Activated T-cell treated with anti-CD3 and anti-CD28 coated beads for 48 hours (primary cell): ENCODE results near the gene METRNL.

Source experiments
- DNase-seq: peaks from one replicate; pipeline ENCODE4 v3.0.0-alpha.2; 2020; ENCODE audit warnings: low read depth

METRNL gene

DNA sequence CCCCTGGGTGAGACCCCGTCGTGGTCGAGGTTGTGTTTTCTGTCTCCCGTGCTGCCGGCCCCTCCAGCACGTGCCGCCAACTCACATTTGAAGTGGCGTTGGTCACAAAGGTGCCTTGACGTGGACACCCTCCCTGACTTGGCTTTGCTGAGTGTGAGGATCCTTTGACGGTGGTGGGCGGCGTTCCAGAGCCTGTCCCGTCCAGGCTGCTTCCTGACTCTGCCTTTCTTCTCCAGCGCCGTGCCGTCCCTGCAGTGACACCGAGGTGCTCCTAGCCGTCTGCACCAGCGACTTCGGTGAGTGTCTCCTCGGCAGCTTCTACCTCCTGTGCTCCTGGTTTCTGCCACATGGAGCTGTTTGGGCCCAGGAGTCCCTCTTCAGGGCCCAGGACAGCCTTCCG is 13.5 kb downstream of the METRNL start:
- DNase-seq: no peak

DNA sequence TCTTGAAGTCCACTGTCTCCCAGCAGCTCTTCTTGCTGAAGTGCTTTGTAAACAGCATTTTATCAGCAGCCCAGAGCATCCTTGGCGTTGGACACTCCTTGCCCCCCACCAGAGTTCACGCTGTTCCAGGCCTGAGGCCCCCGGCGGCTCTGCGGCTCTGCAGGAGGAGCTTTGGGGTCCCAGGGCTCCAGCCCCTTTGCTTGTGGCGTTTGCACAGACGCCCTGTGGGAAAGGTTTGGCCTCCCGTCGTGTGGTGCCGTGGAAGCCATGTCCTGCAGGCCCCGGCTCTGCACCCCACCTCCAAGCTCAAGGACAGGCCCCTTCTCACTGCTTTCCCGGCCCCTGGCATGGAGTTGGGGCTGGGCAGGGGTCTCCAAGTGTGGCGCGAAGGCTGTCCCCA is 14.1 kb downstream of the METRNL start:
- DNase-seq: no peak

DNA sequence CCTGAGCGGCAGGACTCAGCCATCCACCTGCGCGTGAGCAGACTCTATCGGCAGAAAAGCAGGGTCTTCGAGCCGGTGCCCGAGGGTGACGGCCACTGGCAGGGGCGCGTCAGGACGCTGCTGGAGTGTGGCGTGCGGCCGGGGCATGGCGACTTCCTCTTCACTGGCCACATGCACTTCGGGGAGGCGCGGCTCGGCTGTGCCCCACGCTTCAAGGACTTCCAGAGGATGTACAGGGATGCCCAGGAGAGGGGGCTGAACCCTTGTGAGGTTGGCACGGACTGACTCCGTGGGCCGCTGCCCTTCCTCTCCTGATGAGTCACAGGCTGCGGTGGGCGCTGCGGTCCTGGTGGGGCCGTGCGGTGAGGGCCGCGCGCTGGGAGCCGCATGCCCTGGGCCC is 14.9 kb downstream of the METRNL start:
- DNase-seq: no peak

GRCh38 chr17:83095016-83095415 is 15.6 kb downstream of the METRNL start:
- DNase-seq: no peak

DNA sequence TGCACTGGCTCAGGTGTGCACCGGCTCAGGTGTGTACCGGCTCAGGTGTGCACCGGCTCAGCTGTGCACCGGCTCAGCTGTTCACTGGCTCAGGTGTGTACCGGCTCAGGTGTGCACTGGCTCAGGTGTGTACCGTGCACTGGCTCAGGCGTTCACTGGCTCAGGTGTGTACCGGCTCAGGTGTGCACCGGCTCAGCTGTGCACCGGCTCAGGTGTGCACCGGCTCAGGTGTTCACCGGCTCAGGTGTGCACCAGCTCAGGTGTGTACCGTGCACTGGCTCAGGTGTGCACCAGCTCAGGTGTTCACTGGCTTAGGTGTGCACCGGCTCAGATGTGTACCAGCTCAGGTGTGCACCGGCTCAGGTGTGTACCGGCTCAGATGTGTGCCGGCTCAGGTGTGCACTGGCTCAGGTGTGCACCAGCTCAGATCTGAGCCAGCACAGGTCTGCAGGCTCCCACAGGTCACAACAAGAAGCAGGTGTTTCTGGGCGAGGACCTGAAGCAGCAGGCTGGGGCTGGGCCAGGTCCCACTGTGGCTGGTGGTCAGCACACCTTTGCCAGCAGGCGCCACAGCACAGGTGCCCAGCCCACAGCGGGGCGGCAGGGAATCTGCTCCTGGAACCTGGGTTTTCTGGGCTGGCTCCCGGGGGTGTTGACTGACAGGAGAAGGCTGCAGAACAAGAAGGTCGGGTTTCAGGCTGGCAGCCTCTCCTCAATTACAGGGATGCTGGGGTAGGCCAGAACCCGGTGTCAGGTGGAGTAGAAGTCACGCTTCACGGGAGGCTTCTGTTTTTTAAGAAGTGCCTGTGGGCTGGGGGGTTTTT is 17.2 kb downstream of the METRNL start:
- DNase-seq: no peak

DNA sequence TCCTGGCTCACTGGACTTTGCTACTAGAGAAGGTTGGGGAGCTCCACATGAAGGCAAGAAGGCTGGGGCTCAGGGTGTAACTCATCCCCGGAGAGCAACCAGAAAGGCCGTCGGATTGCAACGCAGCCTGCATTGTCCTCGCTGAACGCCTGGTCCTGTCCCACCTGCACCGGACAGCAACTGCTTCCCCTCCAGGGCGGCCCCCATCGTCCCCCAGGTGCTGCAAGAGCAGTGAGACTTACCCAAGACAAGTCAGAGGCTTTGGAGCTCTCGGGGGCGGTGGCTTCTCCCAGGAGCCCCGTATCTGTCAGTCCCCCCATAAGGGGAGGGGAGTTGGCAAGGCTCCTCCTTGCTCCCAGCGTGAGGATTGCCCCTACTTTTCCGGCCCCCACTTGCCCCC is 18.4 kb downstream of the METRNL start:
- no peak for DNase-seq

GRCh38 chr17:83098241-83099085 is 19.1 kb downstream of the METRNL start:
- no peak for DNase-seq

DNA sequence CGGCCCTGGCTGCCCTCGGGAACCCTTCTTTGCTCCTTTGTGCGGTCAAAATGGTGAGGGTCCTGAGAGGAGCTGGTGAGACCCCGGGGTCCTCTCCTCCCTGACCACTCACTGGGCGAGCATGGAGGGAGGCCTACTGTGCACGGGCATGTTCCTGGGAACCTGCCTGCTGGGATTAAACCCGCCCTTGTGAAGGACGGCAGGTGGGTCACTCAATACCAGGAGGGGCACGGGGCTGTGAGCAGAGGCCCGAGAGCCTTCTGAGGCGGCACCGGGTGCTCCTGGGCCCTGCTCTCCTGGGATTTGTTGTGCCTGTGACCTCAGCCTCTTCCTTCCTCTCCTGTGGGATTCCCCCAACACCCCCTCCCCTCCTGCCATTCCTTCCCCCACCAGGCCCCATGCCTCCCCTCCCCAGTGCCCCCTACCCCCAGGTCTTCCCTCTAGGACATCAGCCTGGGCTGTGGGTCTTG is 19.7 kb downstream of the METRNL start:
- DNase-seq: no peak

DNA sequence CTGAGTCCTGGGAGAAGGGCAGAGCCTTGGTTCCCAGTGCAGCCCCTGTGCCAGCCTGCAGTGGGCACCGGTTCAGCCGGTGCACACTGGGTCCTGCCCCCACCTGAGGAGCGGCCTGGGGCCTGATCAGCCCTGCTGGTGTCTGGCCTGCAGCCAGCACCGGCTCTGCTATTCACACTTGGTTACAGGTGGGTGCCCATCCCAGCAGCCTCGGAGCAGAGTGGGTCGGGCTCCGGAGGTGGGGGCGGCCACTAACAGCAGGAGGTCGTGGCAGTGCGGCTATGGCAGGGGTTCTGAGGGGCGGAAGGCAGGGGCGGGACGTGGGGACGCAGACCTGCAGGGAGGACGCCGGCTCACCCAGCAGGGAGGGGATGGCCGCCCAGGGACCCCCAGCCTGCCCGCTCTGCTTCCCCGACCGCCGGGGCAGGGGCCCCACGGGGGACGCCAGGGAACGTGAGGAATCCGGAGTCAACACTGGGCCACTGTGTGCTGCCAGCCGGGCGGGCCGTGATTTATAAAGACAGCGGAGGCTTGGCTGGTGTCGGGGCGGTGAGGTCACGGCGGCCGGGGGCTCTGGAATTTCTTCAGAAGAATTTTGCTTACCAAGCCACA is 20.3 kb downstream of the METRNL start:
- no peak for DNase-seq

DNA sequence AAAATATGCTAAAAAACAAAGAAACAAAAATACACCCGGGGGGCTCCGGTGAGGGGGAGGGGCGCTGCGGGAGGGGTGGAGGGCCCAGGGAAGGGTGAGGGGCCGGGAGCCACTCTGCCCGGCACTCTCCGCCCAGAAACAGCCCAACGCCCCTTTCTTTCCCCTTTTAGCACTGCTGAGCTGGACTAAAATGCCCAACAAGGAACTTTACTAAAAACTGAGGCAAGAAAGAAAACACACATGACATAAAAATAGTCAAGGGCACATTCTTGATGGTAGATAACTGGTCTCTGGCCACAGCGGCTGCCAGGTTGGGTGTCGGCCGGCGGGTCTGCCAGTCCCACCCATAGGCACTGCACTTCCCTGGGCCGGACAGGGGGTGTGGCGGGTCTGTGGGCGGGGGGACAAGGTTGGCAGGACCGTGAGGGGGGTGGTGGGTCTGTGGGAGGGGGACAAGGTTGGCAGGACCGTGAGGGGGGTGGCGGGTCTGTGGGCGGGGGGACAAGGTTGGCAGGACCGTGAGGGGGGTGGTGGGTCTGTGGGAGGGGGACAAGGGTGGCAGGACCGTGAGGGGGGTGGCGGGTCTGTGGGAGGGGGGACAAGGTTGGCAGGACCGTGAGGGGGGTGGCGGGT is 20.9 kb downstream of the METRNL start:
- no peak for DNase-seq

DNA sequence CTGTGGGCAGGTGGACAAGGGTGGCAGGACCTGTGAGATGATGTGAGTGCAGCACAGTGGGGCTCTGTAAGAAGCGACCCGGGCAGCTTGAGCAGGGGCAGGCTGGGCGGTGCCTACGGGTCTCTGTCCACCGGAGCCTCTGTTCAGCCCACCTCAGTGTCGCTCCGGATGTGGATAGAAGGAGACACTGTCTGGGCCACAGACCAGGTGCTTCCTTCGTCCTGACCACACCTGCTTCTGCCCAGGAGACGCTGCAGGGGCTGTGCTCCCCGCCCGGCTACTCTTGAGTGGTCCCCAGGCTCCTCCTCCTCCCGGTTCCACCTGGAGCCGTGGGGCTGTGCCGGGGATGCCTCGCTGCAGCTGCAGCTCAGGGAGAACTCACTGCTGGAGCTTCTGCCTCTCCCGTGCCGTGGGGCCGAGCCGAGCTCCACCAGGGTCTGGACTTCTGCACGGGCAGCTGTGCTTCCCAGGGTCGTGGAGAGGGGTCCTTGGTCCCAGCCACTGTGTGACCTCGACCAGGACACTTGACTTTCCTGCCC is 21.5 kb downstream of the METRNL start:
- no peak for DNase-seq

GRCh38 chr17:83101805-83102480 is 22.5 kb downstream of the METRNL start:
- DNase-seq: no peak

- peak; percentile 55 for DNase-seq
These were observed 24.0 kb downstream of the METRNL start for GRCh38 chr17:83103200-83103942.

- DNase-seq: no peak
These were observed 24.5 kb downstream of the METRNL start for GRCh38 chr17:83103943-83104311.

DNA sequence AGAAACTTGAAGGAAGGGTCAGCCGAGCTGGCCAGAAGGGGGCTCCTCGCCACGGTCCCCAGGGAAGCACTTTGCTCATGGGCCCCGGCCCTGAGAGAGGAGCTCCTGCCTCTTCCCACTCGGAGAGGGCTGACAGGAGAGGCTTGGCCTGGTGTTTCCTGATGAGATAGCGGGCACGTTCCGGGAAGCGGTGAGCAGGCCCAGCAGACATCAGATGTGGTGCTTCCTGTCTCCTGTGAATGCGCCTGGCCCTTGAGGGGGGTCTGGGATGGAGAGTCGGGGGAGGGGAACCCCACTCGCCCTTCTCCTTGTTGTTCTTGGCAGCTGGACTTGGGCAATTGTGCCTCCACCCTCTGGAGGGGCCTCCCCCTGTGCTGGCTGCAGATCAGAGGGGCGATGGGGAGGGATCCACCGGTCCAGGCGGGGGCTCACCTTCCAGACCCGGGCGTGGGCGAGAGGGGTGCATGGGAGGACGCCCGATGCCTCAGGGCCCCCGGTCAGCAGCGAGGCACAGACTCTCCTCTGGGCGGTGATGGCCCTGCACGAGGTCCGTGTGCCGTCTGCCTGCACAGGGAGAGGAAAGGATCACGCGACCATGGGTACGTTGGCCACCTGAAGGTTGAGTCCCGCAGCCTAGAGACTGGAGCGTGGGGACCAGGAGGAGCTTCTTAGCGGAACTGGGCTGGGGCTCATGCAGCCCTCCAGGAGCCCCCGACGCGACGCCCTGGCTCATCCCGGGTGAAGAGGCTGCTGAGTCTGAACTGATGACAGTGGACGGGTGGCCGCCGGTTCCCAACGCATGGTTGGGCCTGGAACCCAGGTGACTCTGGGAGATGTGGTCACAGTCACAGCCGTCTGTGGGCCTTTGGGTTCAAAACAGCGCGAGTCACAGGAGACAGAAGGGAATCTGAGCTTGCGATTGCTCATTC is 25.4 kb downstream of the METRNL start:
- no peak for DNase-seq

GRCh38 chr17:83105512-83105911 is 26.1 kb downstream of the METRNL start:
- DNase-seq: no peak

- no peak for DNase-seq
These were observed 26.7 kb downstream of the METRNL start for GRCh38 chr17:83106056-83106588.

GRCh38 chr17:83106913-83107655 is 27.7 kb downstream of the METRNL start:
- DNase-seq: no peak

GRCh38 chr17:83107656-83108048 is 28.2 kb downstream of the METRNL start:
- DNase-seq: no peak
